Fibroblast of lung (primary cell): ENCODE results near the gene GAS7. TPM values are rescaled to one million over a fixed set of nuclear protein-coding genes. Genes with fewer than 3 reads are reported as not detected.

Experiments used
- DNase-seq, 2 donors: peaks; one replicate each; pipeline versions ENCODE4 v3.0.0 to v3.0.0-alpha.2; 2010; ENCODE audit warnings: low read depth in 2 of 2
- H2AFZ ChIP-seq: 2 replicates; pipeline ENCODE4 v1.5.1; 2012; ENCODE audit warnings: low read length, control low read depth, inconsistent platforms
- H3K27ac ChIP-seq: 2 replicates; pipeline ENCODE4 v1.5.1; 2011; ENCODE audit warnings: low read length, control low read depth; ENCODE audit not compliant: insufficient read depth
- H3K27me3 ChIP-seq: 2 replicates; pipeline ENCODE4 v1.5.1; 2011; ENCODE audit warnings: mild to moderate bottlenecking, low read length; ENCODE audit not compliant: control insufficient read depth, insufficient read depth
- H3K36me3 ChIP-seq: 2 replicates; pipeline ENCODE4 v1.5.1; 2011; ENCODE audit warnings: low read length; ENCODE audit not compliant: control insufficient read depth, insufficient read depth
- H3K4me1 ChIP-seq: 2 replicates; pipeline ENCODE4 v1.5.1; 2011; ENCODE audit warnings: low read length; ENCODE audit not compliant: control insufficient read depth, insufficient read depth; ENCODE audit errors: extremely low read depth
- H3K4me2 ChIP-seq: 2 replicates; pipeline ENCODE4 v1.5.1; 2011; ENCODE audit warnings: low read length, control low read depth; ENCODE audit not compliant: insufficient read depth; ENCODE audit errors: extremely low read depth
- H3K4me3 ChIP-seq, 4 experiments: fragments of 200-600 bp in 1 of 4; sonication (generic) in 1 of 4; replicated peaks in 1 of 4; 2 replicates each; pipeline ENCODE4 v1.5.1; 2011 to 2016; ENCODE audit warnings: low read length in 4 of 4, low read depth in 3 of 4, mild to moderate bottlenecking in 3 of 4, control low read depth in 2 of 4, inconsistent platforms in 1 of 4, mixed read lengths in 1 of 4; ENCODE audit not compliant: insufficient read depth in 1 of 4; ENCODE audit errors: control extremely low read depth in 1 of 4
- H3K79me2 ChIP-seq: 2 replicates; pipeline ENCODE4 v1.5.1; 2012; ENCODE audit warnings: mild to moderate bottlenecking, low read length, inconsistent platforms; ENCODE audit not compliant: control insufficient read depth, insufficient read depth
- H3K9ac ChIP-seq: 2 replicates; pipeline ENCODE4 v1.5.1; 2011; ENCODE audit warnings: mild to moderate bottlenecking, low read length, control low read depth; ENCODE audit not compliant: insufficient read depth
- H3K9me3 ChIP-seq: 2 replicates; pipeline ENCODE4 v1.5.1; 2012; ENCODE audit warnings: low read depth, low read length; ENCODE audit not compliant: control insufficient read depth, insufficient read depth
- H4K20me1 ChIP-seq: 2 replicates; pipeline ENCODE4 v1.5.1; 2011; ENCODE audit warnings: low read length; ENCODE audit not compliant: control insufficient read depth, insufficient read depth; ENCODE audit errors: extremely low read depth
- CTCF ChIP-seq, 2 donors: IDR thresholded peaks in 1 of 2; conservative IDR thresholded peaks in 1 of 2; 1 replicate in 1 of 2; 2 replicates in 1 of 2; pipeline ENCODE4 v1.5.1; 2011 to 2012; ENCODE audit warnings: low read length in 2 of 2, control low read depth in 1 of 2, inconsistent platforms in 1 of 2, low read depth in 1 of 2, mild to moderate bottlenecking in 1 of 2
- EZH2 ChIP-seq: IDR thresholded peaks from 2 replicates; pipeline ENCODE4 v1.5.1; 2012; ENCODE audit warnings: low read length, control low read depth, mild to moderate bottlenecking; ENCODE audit errors: missing control alignments
- polyA plus RNA-seq, 2 donors: library from polyadenylated mRNA; depleted of rRNA in 1 of 2; stranded (reverse) in 1 of 2; unstranded in 1 of 2; fragments of >200 nt; gene quantifications; 2 replicates each; pipeline ENCODE4 v1.2.1, GENCODE V29; 2011 to 2012; ENCODE audit warnings: missing spikeins in 1 of 2
- total RNA-seq: library from RNA; depleted of rRNA; stranded (reverse); fragments of >200 nt; gene quantifications from 2 replicates; pipeline ENCODE4 v1.2.1, GENCODE V29; 2014

The GAS7 gene
- total and polyA plus RNA-seq, 2 donors (not counting 1 experiment from before 2014, with no cell fraction given) = 0.58 to 2.6 TPM

GRCh38 chr17:9942885-9943284 is 255.5 kb downstream of the GAS7 start:
- Histone ChIP-seq H3K27ac (no peak overlapping the region), H3K36me3 (no peaks in the 10 kb centered on the region), H3K9ac (no peak overlapping the region), H3K4me3 (no peak overlapping the region), H3K4me2 (no peak overlapping the region), H3K79me2 (no peaks in the 10 kb centered on the region), H4K20me1 (no peaks in the 10 kb centered on the region), H2AFZ (no peak overlapping the region), H3K27me3 (no peaks in the 10 kb centered on the region), H3K9me3 (no peaks in the 10 kb centered on the region), H3K4me1 (no peaks in the 10 kb centered on the region)
- TF ChIP-seq CTCF (conservative IDR thresholded peaks at IDR 0.05 in 1 of 2, IDR thresholded peaks at IDR 0.05 in 1 of 2; ENCODE audit: low read depth in 1 of 2, low read length in 2 of 2) (no peak), EZH2 (no peak)
- DNase-seq = no peak

- Histone ChIP-seq H2AFZ (no peak overlapping the region), H3K79me2 (no peaks in the 10 kb centered on the region), H3K4me3 (no peak overlapping the region), H3K36me3 (no peaks in the 10 kb centered on the region), H4K20me1 (no peaks in the 10 kb centered on the region), H3K27me3 (no peaks in the 10 kb centered on the region), H3K9me3 (no peaks in the 10 kb centered on the region), H3K27ac (no peak overlapping the region), H3K4me1 (no peaks in the 10 kb centered on the region), H3K4me2 (no peak overlapping the region), H3K9ac (no peak overlapping the region)
- no peak for DNase-seq
- TF ChIP-seq CTCF (conservative IDR thresholded peaks at IDR 0.05 in 1 of 2, IDR thresholded peaks at IDR 0.05 in 1 of 2; ENCODE audit: low read depth in 1 of 2, low read length in 2 of 2) = no peak
- TF ChIP-seq EZH2 = no peak
Observed at GRCh38 chr17:9941305-9941704, 257.1 kb downstream of the GAS7 start.

GRCh38 chr17:9940841-9941240 is 257.6 kb downstream of the GAS7 start:
- no peak overlapping the region for H3K4me2 ChIP-seq
- H3K9me3 ChIP-seq = no peaks in the 10 kb centered on the region
- no peaks in the 10 kb centered on the region for H4K20me1 ChIP-seq
- no peaks in the 10 kb centered on the region for H3K36me3 ChIP-seq
- DNase-seq = no peak
- no peaks in the 10 kb centered on the region for H3K79me2 ChIP-seq
- H3K9ac ChIP-seq = no peak overlapping the region
- no peak overlapping the region for H3K4me3 ChIP-seq
- H2AFZ ChIP-seq = no peak overlapping the region
- H3K27me3 ChIP-seq = no peaks in the 10 kb centered on the region
- no peaks in the 10 kb centered on the region for H3K4me1 ChIP-seq
- TF ChIP-seq CTCF (conservative IDR thresholded peaks at IDR 0.05 in 1 of 2, IDR thresholded peaks at IDR 0.05 in 1 of 2; ENCODE audit: low read depth in 1 of 2, low read length in 2 of 2) (no peak), EZH2 (no peak)
- no peak overlapping the region for H3K27ac ChIP-seq
